Inferior parietal cortex (tissue), 1 donor: ENCODE measurements around the gene MAP6.
"Not testable (repeated sequence)": the region's sequence is repeated elsewhere in the genome, so short reads cannot be mapped to it uniquely, and the experiment has no call there.

Experiments
- DNase-seq: peaks from one replicate; pipeline ENCODE4 v3.0.0-alpha.2; 2016; ENCODE audit errors: extremely low spot score

The MAP6 gene

GRCh38 chr11:75591966-75592365 is 76.9 kb downstream of the MAP6 start:
- no peak for DNase-seq

- DNase-seq: no peak
These were observed 77.5 kb downstream of the MAP6 start for GRCh38 chr11:75591371-75591770.

GRCh38 chr11:75589933-75590332 is 78.9 kb downstream of the MAP6 start:
- DNase-seq: peak; percentile 38

- DNase-seq: no peak
These were observed 79.8 kb downstream of the MAP6 start for GRCh38 chr11:75589051-75589450.

GRCh38 chr11:75588051-75588481 is 80.8 kb downstream of the MAP6 start:
- no peak for DNase-seq

- no peak for DNase-seq
These were observed 82.4 kb downstream of the MAP6 start for GRCh38 chr11:75586395-75586794.

GRCh38 chr11:75585293-75585670 is 83.6 kb downstream of the MAP6 start:
- DNase-seq: no peak

GRCh38 chr11:75584659-75585292 is 84.1 kb downstream of the MAP6 start:
- DNase-seq: not testable (repeated sequence)

GRCh38 chr11:75583718-75584658 is 84.8 kb downstream of the MAP6 start:
- peak; percentile 59 for DNase-seq

GRCh38 chr11:75582895-75583717 is 85.7 kb downstream of the MAP6 start:
- DNase-seq: peak; percentile 39

GRCh38 chr11:75582506-75582894 is 86.3 kb downstream of the MAP6 start:
- DNase-seq: no peak

- no peak for DNase-seq
These were observed 89.0 kb downstream of the MAP6 start for GRCh38 chr11:75579841-75580240.

- DNase-seq: no peak
These were observed 89.9 kb downstream of the MAP6 start for GRCh38 chr11:75578977-75579376.

- no peak for DNase-seq
These were observed 91.6 kb downstream of the MAP6 start for GRCh38 chr11:75577207-75577606.

- DNase-seq: no peak
These were observed 92.3 kb downstream of the MAP6 start for GRCh38 chr11:75576499-75576918.

- no peak for DNase-seq
These were observed 92.8 kb downstream of the MAP6 start for GRCh38 chr11:75576017-75576416.

- no peak for DNase-seq
These were observed 93.9 kb downstream of the MAP6 start for GRCh38 chr11:75574698-75575602.

- no peak for DNase-seq
These were observed 96.1 kb downstream of the MAP6 start for GRCh38 chr11:75572744-75573143.

GRCh38 chr11:75571625-75572024 is 97.2 kb downstream of the MAP6 start:
- no peak for DNase-seq

- DNase-seq: no peak
These were observed 98.2 kb downstream of the MAP6 start for GRCh38 chr11:75570559-75571139.
